Putamen (tissue), 1 donor: ENCODE results near the gene CCDC192.
"Not testable (repeated sequence)": the region's sequence is repeated elsewhere in the genome, so short reads cannot be mapped to it uniquely, and the experiment has no call there.

Source experiments
- DNase-seq: peaks from one replicate; pipeline ENCODE4 v3.0.0-alpha.2; 2016; ENCODE audit warnings: low spot score

Gene CCDC192

DNA sequence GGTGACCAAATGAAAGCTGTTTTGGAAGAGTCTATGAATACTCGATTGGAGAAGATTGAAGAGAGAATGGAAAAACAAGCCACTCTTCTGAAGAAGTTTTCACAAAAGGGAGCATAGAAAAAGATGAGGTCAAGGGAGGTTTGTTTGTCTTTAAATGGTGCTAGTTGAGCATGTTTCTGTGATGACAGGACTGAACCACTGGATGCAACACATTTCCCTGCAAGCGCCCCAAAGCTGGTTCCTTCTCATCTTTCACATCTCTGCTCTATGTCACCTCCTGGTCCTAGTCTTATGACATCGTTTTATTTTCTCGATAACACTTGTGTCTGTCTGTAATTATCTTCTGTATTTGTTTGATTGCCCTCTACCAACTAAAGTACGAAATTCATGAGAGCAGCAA, 3.8 kb upstream of the CCDC192 start:
- DNase-seq: no peak

DNA sequence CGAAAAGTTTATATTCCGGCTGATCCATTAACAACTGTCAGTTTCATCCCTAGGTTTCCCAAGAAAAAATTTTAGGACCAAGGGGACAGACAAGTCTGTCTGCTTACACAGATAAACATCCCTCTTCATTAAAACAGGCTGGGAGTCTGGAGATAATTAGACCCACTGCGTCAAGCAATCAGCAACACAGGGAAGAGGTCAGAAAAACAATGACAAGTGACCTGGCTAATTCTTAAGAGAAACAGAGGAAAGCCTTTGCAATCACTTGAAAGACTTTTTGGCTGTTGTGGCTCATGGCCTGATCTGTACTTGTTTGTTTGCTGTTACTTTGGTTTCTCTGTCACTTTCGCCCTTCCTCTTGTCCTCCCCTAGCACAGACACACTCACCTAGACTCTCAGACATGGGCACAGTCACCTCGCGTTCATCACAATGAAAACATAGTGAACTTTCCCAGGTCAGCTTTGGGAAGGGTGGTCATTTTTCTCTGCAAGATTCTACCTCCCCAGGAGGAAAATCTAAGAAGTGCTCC, 2.9 kb upstream of the CCDC192 start:
- no peak for DNase-seq

DNA sequence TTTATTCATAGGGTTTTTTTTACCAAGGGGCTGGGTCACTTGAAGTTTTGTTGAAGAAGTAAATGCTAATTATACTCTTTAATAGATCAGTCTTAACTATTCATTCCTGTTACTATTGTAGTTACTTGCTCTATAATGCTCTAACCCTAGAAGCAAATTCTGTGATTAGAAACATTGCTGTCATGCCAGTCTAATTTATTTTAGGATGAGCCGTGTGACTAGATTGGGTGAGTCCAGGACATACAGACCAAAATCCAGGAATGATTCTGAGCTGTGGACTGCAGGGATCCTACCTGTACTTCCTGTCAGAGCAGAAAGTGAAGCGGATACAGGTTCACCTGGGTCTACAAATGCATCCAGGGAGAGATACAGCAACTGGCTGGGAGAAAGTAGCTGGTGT, 757 bp upstream of the CCDC192 start:
- no peak for DNase-seq

DNA sequence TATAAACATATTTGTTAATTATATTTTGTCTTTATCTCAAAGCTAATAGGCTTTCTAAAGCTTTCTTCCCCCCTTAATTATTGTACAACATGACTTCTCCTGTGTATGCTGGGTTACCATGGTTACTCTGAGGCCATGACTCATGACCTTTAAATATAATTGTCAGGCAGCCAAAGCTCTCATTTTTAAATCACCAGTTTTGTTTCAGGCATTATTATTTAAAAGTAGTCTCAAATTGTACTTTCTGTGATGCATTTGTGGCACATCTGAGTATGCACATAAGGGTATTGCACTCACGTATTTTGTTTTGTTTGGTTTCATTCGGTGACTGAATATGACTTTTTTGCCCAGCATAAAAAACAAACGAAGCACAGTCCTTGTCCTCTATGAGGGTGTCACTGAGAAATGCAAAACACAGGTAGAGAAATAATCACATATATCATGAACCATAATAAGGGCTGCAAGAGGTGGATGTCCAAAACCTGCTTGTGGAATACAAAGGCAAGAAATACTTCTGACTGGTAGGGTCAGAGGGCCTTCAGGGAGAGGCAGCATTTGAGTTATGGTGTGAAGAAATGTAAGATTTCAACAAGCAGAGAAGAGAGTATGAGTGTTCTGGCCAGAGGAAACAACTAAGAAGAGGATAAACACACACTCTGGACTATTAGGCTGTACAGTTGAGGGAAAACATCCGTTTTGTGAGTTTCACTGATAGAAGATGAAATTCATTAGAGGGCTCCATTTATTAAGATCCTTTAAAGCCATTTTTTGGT, 2.1 kb downstream of the CCDC192 start:
- no peak for DNase-seq

DNA sequence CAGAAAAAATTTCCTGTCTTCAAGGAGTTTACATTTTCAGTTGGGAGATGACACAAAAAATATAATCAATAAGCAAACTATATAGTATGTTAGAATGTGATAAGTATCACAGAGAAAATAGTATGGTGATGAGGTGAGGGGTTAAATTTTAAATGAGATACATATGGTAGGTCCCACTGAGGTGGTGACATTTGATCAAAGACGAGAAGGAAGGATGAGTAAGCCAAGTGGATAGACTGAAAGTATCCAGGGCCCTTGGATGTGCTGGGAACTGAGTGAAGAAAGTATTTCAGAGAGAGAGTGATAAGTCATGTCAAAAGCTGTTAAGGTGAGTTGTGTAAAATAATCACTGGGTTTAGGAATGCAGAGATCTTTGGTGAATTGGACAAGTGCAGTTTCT, 3.5 kb downstream of the CCDC192 start:
- no peak for DNase-seq

DNA sequence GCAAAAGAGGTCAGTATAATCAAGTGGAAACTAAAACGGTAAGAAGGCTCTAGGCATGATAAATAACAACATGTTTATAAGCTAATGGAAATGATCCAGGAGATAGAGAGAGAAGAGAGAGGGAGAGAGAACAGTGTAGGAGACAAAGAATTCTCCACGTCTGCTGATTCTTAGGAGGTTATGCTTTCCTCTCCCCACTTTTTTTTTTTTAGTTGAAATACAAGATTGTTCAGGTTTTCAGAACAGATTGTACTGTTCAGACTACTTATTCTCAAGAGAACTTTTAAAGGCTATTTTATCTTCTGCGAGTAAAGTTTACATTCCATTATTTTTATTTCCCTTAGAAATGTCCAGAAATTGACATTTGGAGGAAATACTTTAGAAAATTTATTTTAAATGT, 4.0 kb downstream of the CCDC192 start:
- DNase-seq: no peak

DNA sequence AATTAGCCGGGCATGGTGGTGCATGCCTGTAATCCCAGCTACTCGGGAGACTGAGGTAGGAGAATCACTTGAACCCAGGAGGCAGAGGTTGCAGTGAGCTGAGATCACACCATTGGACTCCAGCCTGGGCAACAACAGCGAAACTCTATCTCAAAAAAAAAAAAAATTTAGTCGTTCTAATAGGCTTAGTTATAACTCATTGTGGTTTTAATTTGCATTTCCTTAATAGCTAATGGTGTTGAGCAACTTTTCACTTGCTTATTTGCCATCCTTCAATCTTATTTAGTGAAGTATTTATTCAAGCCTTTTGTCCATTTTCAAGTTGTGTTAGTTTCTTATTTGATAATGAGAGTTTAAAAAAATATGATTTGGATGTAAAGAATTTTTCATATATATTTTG, 9.9 kb downstream of the CCDC192 start:
- DNase-seq: not testable (repeated sequence)

DNA sequence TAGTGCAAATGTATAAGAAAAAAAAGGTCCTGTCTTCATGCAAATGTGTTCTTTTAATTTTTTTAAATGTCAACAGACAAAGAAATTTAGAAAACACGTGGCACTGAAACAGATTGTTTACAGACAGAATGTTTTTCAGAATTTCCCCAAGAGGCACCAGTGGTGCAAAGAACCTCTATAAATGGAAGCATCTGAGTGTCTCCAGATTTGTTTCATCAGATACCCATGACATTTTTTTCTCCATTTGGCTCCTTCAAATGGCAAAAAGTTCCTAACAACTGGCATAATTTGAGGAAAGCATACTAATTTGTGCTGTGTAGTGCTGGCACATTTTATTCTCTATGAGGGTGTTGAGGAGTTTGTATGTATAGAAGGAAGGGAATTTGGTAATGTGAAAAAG, 15.0 kb downstream of the CCDC192 start:
- no peak for DNase-seq

DNA sequence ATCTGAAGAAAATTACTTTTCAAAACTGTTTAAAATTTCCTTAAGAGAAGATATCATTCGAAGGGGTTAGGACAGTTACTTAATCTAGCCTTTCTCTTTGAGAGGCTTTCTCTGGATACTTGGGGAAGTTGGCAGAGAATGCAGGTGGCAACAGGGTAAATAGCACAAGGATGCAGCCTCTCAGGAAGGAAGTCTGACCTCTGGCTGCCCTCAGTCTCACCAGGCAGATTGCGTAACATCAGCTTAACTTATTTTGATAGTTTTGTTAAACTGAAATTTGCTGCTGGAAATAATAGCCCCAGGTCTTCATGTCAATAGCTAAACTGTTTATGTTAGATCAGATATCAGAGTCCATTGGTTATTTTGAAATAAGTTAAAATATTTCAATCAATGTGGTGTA, 20.4 kb downstream of the CCDC192 start:
- no peak for DNase-seq

DNA sequence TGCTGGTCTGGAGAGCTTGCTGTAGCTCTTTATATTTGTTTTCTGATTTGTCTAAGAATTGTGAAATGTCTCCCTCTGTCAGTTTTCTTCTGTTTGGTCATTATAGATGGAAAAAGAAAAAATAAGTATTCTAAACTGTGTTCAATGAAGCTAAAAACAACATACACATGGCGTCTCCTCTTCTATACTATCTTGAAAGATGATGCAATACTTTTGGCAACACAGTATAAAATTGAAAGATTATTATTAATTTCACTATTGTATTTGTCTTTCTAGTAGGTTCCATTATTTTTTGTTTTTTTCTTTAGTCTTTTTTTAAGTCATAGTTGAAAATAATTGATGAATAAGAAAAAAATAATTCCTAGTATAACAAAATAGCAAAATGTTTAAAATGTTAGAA, 22.5 kb downstream of the CCDC192 start:
- no peak for DNase-seq

DNA sequence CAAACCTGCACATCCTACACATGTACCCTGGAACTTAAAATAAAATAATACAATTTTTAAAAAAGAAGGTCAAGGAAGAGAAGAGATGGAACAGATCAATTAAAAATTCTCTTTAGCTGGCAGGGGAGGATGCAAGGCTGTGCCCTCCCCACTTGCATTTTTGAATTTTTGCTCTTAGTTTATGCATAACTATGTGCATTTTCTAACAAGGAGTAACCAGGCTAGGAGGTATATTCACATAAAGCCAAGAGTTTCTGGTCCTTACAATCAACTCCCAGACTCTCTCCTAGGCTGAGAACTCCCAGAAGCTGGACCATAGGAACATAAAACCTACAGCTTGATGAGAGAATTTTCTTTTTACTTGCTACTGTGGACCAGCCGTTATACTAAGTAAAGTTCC, 29.8 kb downstream of the CCDC192 start:
- no peak for DNase-seq

DNA sequence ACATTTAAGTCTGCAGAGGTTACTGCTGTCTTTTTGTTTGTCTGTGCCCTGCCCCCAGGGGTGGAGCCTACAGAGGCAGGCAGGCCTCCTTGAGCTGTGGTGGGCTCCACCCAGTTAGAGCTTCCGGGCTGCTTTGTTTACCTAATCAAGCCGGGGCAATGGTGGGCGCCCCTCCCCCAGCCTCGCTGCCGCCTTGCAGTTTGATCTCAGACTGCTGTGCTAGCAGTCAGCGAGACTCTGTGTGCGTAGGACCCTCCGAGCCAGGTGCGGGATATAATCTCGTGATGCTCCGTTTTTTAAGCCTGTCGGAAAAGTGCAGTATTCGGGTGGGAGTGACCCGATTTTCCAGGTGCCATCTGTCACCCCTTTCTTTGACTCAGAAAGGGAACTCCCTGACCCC, 36.2 kb downstream of the CCDC192 start:
- not testable (repeated sequence) for DNase-seq

DNA sequence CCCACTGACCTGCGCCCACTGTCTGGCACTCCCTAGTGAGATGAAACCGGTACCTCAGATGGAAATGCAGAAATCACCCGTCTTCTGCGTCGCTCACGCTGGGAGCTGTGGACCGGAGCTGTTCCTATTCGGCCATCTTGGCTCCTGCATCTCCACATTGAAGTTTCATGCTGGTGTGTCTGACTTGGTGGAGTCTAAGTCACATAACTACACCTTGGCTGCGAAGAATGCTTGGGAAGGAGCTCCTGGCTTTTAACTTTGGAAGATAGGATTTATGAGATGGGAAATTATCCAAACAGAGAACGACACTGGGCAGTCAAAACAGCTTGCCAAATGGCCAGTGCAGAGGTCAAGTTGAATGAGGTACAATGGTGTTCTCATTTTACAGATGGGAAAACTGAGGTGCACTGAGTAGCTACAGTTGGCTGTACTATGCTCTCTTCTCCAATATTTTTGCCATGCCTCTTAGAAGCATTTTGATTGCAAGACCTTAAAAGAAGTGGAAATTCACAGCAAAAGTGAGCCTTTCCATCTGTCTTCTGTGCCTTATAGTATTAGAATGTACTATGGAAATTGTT, 36.7 kb downstream of the CCDC192 start:
- DNase-seq: no peak

DNA sequence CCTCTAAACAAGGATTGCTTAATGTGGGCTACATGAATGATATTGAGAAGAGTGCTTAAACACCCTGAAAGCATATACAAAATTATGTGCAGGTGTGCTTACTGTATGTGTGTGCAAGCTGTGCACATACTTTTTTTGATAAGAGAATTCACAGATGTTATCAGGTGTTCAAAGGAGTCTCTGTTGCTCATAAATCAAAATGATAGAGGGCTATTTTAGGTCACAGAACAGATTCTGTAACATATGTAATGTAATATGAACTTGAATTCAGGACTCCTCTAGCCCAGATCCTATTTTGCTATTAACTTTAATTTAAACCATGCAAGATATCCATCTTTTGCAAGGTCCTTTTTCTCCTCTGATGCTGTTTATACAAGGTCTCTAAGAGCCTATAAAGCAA, 38.2 kb downstream of the CCDC192 start:
- no peak for DNase-seq

DNA sequence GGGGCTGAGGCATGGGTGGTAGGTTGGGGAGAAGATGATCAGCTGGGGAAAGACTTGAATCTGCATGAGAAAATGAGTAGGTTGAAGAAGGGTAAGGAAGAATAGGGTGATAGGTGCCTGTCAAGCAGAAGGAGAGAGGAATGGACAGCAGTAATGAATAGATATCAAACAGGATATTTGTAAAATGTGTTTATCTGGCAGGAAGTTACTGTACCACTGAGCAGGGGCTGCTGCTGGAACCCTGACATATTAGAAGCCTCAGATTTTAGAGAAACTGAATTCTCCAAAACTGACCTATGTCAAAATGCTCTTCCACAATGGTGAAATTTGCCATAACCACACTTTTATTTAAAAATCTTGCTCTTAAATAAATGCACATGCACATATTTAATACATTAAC, 41.0 kb downstream of the CCDC192 start:
- no peak for DNase-seq

DNA sequence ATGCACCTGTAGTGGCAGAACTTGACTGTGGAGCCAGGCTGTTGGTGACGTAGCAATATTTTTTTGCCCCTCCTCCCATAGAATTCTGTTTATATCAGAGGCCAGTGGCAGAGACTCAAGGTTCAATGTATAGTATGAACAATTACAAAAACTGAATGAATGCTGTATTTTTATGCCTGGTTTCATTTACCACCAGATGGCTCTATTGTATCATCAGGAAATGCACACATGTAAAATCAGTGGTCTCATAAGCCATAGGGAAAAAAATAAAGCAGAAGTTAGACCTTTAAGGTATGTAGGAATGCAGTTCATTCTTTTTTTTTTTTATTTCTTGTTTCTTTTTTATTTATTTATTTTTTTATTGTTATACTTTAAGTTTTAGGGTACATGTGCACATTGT, 43.6 kb downstream of the CCDC192 start:
- DNase-seq: no peak

DNA sequence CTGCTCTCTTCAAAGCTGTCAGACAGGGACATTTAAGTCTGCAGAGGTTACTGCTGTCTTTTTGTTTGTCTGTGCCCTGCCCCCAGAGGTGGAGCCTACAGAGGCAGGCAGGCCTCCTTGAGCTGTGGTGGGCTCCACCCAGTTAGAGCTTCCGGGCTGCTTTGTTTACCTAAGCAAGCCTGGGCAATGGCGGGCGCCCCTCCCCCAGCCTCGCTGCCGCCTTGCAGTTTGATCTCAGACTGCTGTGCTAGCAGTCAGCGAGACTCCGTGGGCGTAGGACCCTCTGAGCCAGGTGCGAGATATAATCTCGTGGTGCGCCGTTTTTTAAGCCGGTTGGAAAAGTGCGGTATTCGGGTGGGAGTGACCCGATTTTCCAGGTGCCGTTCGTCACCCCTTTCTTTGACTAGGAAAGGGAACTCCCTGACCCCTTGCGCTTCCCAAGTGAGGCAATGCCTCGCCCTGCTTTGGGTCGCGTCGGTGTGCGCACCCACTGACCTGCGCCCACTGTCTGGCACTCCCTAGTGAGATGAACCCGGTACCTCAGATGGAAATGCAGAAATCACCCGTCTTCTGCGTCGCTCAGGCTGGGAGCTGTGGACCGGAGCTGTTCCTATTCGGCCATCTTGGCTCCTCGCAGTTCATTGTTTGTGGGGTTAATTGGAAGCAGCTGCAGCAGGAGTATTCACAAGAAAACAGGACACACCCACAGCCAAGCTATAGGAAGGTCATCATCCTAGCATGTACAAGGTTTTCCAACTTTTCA, 49.5 kb downstream of the CCDC192 start:
- DNase-seq: not testable (repeated sequence)

DNA sequence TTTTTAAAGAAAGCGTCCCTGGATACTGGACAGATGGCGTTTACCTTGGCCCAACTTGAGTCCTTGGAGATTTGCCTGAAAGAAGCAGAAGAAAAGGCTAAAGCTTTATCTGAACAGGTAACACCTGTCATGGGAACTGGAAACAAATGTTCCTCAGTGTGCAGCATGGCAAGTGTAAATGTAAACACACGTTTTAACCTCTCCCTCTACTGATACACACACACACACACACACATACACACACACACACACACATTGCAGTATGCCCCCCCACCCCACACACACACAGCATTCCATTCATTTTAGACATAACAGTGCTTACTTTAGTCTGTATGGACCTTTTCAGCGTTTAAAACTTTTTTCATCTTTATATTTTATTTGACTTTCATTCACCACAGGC, 51.1 kb downstream of the CCDC192 start:
- no peak for DNase-seq

DNA sequence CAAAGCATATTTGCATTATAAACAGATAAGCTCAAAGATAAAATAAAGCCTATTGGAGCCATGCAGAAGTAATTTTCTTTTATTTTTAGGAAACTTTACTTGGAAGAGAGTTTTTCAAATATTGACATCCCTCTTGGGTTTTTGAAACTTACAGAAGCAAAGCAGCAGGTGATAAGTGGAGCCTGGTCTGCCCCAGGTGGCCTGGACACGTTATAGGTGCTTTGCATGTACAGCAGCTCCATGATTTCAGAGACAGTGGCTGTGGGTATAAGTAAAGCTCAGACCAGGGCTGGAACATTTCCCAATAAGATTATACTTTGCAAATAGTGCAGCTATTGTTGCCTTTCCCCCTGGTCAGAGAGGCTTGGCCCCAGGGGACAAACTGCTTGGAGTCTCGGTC, 51.5 kb downstream of the CCDC192 start:
- no peak for DNase-seq

DNA sequence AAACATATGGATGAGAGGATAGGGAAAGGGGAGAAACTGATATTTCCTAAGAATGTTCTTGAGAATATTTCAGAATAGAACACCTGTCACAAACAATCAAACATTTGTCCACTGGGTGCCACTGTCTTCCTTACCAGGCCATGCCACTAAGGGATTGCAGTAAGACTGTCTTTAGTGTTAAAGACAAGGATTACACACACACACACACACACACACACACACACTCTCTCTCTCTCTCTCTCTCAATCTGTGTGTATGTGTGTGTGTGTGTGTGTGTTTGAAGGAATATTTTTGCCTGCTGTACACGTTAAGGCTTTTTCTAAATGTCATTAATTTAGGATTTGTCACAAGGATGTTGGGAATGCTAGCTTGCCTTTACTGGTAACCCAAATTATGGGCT, 54.4 kb downstream of the CCDC192 start:
- peak; percentile 28 for DNase-seq

DNA sequence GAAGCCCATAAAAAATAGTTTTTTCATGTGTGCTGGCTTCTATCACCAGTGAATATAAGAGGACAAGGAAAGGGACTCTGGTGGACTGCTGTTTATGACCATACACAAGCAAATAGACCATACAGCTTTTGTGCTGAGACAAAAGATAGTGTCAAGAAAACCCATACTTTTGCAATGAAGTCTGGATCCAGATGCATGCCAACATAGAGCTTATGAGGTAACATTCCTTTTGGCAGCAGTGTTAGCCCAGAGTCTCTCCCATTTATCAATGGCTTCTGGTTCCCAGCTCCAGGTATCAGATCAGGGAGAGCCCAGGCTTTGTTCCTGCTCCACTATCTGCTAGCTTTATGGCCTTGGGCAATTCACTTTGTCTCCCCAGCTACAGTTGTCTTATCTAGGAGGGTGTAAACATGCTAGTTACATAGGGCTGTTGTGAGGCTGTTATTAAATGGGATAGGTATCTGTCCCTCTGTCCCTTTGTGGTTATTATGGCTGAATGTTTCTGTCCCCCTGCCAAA, 55.6 kb downstream of the CCDC192 start:
- DNase-seq: no peak

DNA sequence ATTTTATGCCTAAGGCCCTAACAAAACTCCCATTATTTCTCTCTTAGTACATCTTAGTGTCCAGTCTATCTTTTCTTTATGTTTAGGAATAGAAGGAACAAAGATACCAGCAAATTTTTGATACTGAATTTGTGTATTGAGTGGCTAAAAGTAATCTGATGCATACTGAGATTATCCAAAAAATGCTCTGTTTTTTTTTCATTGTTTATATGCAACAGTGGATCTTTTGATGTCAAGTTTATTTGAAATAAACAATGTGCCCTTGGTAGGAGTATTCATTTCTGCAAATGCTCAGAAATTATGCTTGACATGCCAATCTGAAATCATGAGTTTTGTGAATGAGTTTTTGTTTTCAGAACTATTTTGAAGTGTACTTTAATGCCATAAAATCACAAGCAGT, 58.7 kb downstream of the CCDC192 start:
- DNase-seq: no peak

DNA sequence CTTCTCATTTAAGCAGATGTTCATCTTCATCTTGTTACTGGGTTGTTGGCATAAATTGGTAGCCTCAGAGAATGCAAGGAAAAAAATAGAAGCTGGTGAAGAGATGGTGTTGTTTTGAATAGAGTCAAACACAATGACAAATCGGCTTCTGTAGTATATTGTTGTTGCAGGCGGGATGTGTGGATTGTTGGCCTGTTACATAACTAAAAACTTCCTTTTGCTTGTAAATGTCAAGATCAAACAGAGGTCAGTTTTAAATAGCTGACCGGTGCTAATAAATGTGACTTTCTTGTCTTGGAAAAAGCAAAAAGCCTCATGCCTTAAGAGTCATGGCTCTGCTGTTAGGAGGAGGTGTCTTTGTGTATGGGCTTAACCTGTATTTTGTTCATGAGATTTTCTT, 59.2 kb downstream of the CCDC192 start:
- DNase-seq: no peak
